K562 (cell line): ENCODE data around the gene FMNL2. TPM values are rescaled to one million over a fixed set of nuclear protein-coding genes. Genes with fewer than 3 reads are reported as not detected.

Experiments
- ARID3B ChIP-seq: fragments of 250-450 bp; sonication (Bioruptor Pico); IDR thresholded peaks from 2 replicates; pipeline ENCODE4 v1.4.0; 2020; ENCODE audit warnings: borderline replicate concordance
- CCAR2 ChIP-seq: fragments of 200-400 bp; formaldehyde crosslinking; IDR thresholded peaks from 2 replicates; pipeline ENCODE4 v1.6.1; 2017; ENCODE audit warnings: mild to moderate bottlenecking, low read depth, low read length
- DACH1 ChIP-seq: fragments of 450-650 bp; IDR thresholded peaks from 2 replicates; pipeline ENCODE4 v1.6.1; 2018; ENCODE audit not compliant: partially characterized antibody
- ELF1 ChIP-seq: fragments of 200-800 bp; sonication (Bioruptor generic); IDR thresholded peaks from 2 replicates; pipeline ENCODE4 v1.6.1; 2016; ENCODE audit warnings: missing genetic modification characterization, missing compliant biosample characterization
- EP300 ChIP-seq: IDR thresholded peaks from 2 replicates; pipeline ENCODE4 v1.6.1; 2012; ENCODE audit warnings: low read length, improper control_type of control experiment
- HNRNPLL ChIP-seq: fragments of 200-400 bp; formaldehyde crosslinking; IDR thresholded peaks from 2 replicates; pipeline ENCODE4 v1.6.1; 2017; ENCODE audit warnings: low read length, low read depth, mild to moderate bottlenecking; ENCODE audit not compliant: poor library complexity, severe bottlenecking
- IRF2 ChIP-seq: sonication (generic); formaldehyde crosslinking; IDR thresholded peaks from 2 replicates; pipeline ENCODE4 v1.8.1; 2022; ENCODE audit warnings: mild to moderate bottlenecking, missing genetic modification reagents
- IRF9 ChIP-seq: fragments of 450-650 bp; IDR thresholded peaks from 2 replicates; pipeline ENCODE4 v1.6.1; 2016; ENCODE audit warnings: missing biosample characterization, missing genetic modification characterization
- KAT2B ChIP-seq: IDR thresholded peaks from one replicate; pipeline ENCODE4 v1.6.1; 2012; ENCODE audit warnings: low read depth, mild to moderate bottlenecking, control low read depth, inconsistent platforms, low read length, moderate library complexity
- NBN ChIP-seq: fragments of 450-650 bp; IDR thresholded peaks from 2 replicates; pipeline ENCODE4 v1.6.1; 2016; ENCODE audit warnings: low read depth, mild to moderate bottlenecking
- NR3C1 ChIP-seq: sonication (generic); formaldehyde crosslinking; IDR thresholded peaks from 2 replicates; pipeline ENCODE4 v1.8.1; 2022; ENCODE audit warnings: missing genetic modification reagents
- PBX2 ChIP-seq, 2 experiments: IDR thresholded peaks in 1 of 2; conservative IDR thresholded peaks in 1 of 2; 2 replicates each; pipeline ENCODE4 v1.6.1; 2016; ENCODE audit warnings: low read depth in 2 of 2, mild to moderate bottlenecking in 1 of 2, missing compliant biosample characterization in 1 of 2, missing genetic modification characterization in 1 of 2, moderate library complexity in 1 of 2
- PHF20 ChIP-seq: fragments of 450-650 bp; IDR thresholded peaks from 2 replicates; pipeline ENCODE4 v1.6.1; 2018; ENCODE audit not compliant: partially characterized antibody
- PKNOX1 ChIP-seq: fragments of 450-650 bp; IDR thresholded peaks from 2 replicates; pipeline ENCODE4 v1.6.1; 2016
- RAD21 ChIP-seq, 2 experiments: fragments of 250-450 bp in 1 of 2; fragments of 450-650 bp in 1 of 2; sonication (Bioruptor Pico) in 1 of 2; formaldehyde crosslinking in 1 of 2; IDR thresholded peaks in 1 of 2; conservative IDR thresholded peaks in 1 of 2; 2 replicates each; pipeline versions ENCODE4 v1.4.0 to v1.8.0; 2020 to 2022; ENCODE audit warnings: mild to moderate bottlenecking in 2 of 2, moderate library complexity in 1 of 2
- STAT5A ChIP-seq: IDR thresholded peaks from 2 replicates; pipeline ENCODE4 v1.6.1; 2012; ENCODE audit warnings: low read length, inconsistent platforms, borderline replicate concordance
- TCF3 ChIP-seq: sonication (generic); formaldehyde crosslinking; IDR thresholded peaks from 2 replicates; pipeline ENCODE4 v1.4.0; 2020; ENCODE audit warnings: mild to moderate bottlenecking, missing genetic modification reagents
- TEAD4 ChIP-seq, 2 experiments: sonication (generic) in 1 of 2; formaldehyde crosslinking in 1 of 2; IDR thresholded peaks; 2 replicates each; pipeline versions ENCODE4 v1.6.1 to v1.8.0; 2012 to 2022; ENCODE audit warnings: borderline replicate concordance in 1 of 2, inconsistent platforms in 1 of 2, low read length in 1 of 2, mild to moderate bottlenecking in 1 of 2, missing genetic modification reagents in 1 of 2
- ZBTB17 ChIP-seq: fragments of 450-650 bp; formaldehyde crosslinking; IDR thresholded peaks from 2 replicates; pipeline ENCODE4 v1.4.0; 2020; ENCODE audit warnings: mild to moderate bottlenecking
- ZBTB7A ChIP-seq: IDR thresholded peaks from 2 replicates; pipeline ENCODE4 v1.6.1; 2011; ENCODE audit warnings: low read depth, mild to moderate bottlenecking, low read length, moderate library complexity, borderline replicate concordance; ENCODE audit not compliant: control insufficient read depth
- ZEB2 ChIP-seq: fragments of 450-650 bp; IDR thresholded peaks from 2 replicates; pipeline ENCODE4 v1.6.1; 2016
- ZNF140 ChIP-seq: fragments of 250-450 bp; sonication (Bioruptor Pico); IDR thresholded peaks from 2 replicates; pipeline ENCODE4 v1.8.0; 2021; ENCODE audit warnings: moderate library complexity, mild to moderate bottlenecking, inconsistent platforms
- ZNF316 ChIP-seq: fragments of 450-650 bp; IDR thresholded peaks from 2 replicates; pipeline ENCODE4 v1.6.1; 2016
- ZNF766 ChIP-seq: fragments of 200-800 bp; sonication (Bioruptor generic); conservative IDR thresholded peaks from 2 replicates; pipeline ENCODE4 v1.6.1; 2016; ENCODE audit warnings: missing genetic modification characterization, missing compliant biosample characterization
- polyA plus RNA-seq, 8 experiments: library from polyadenylated mRNA; depleted of rRNA in 4 of 8; stranded (reverse) in 5 of 8; unstranded in 3 of 8; fragments of >200 nt; fragmentation: Nextera tagmentation in 2 of 8; fragmentation: Illumina TruSeq in 1 of 8; extraction: Ambion mirVana in 2 of 8; extraction: Trizol in 1 of 8; gene quantifications; 2 replicates each; pipeline versions ENCODE4 v1.2.1 to v1.2.3, GENCODE V29; 2011 to 2014; ENCODE audit warnings: inconsistent platforms in 1 of 8, missing spikeins in 1 of 8
- total RNA-seq, 7 experiments: library from RNA; depleted of rRNA in 6 of 7; stranded (reverse); fragments of >200 nt in 6 of 7; fragmentation: Illumina TruSeq in 2 of 7; extraction: Trizol in 2 of 7; gene quantifications; 2 replicates each; pipeline versions ENCODE4 v1.2.1 to v1.2.3, GENCODE V29; 2011 to 2021; ENCODE audit warnings: low replicate concordance in 1 of 7

FMNL2 gene
- total and polyA plus RNA-seq, 9 of the 15 experiments (the other 6 are each of a cell fraction or from before 2014, with no cell fraction given) = 0.15 to 0.49 (median 0.24) TPM; not detected in 1

- TF ChIP-seq NR3C1 (CRISPR knock-in tag) = no peak
- no peak for TF ChIP-seq ZNF316
- TF ChIP-seq ZBTB7A = 0 out of 2 replicates have a peak, but pooled peaks have one; percentile 27
- no peak for TF ChIP-seq ELF1 (tag)
- TF ChIP-seq ZNF766 (CRISPR knock-in tag) = peak; percentile 79
- TF ChIP-seq TCF3 (CRISPR knock-in tag) = peak; percentile 92
- no peak for TF ChIP-seq KAT2B
- TF ChIP-seq STAT5A = peak; percentile 52
- no peak for TF ChIP-seq DACH1
- no peak for TF ChIP-seq RAD21 (CRISPR knock-in tag; conservative IDR thresholded peaks at IDR 0.05 in 1 of 2, IDR thresholded peaks at IDR 0.05 in 1 of 2)
- no peak for TF ChIP-seq PBX2 (CRISPR knock-in tag; IDR thresholded peaks at IDR 0.05; ENCODE audit: low read depth)
- TF ChIP-seq PBX2 (tag; conservative IDR thresholded peaks at IDR 0.05; ENCODE audit: low read depth) = peak; percentile 20; the same call in 1 of the 2 replicates
- TF ChIP-seq ZNF140 = no peak
- peak; percentile 66 for TF ChIP-seq EP300
- TF ChIP-seq HNRNPLL = no peak
- TF ChIP-seq NBN = no peak
- no peak for TF ChIP-seq CCAR2
- TF ChIP-seq ZEB2 = 0 out of 2 replicates have a peak, but pooled peaks have one; percentile 20
- TF ChIP-seq IRF9 = no peak
- TF ChIP-seq ZBTB17 = no peak
- no peak for TF ChIP-seq PHF20
- TF ChIP-seq TEAD4 (IDR thresholded peaks at IDR 0.05; ENCODE audit: low read length) = peak; percentile 84
- TF ChIP-seq TEAD4 (CRISPR knock-in tag; IDR thresholded peaks at IDR 0.05; ENCODE audit: borderline replicate concordance) = no peak
- no peak for TF ChIP-seq IRF2 (CRISPR knock-in tag)
- no peak for TF ChIP-seq ARID3B
- TF ChIP-seq PKNOX1 = peak; percentile 24; the same call in 1 of the 2 replicates
Measured at GRCh38 chr2:152620985-152621384, 286.0 kb downstream of the FMNL2 start (continued).
